HFF-Myc (cell line): Measurements from ENCODE around the gene SGSM1.

Experiments used
- DNase-seq: peaks from one replicate; pipeline ENCODE4 v3.0.0-alpha.2; 2011; ENCODE audit warnings: low read depth; ENCODE audit errors: extremely low read depth
- H3K4me3 ChIP-seq: replicated peaks from 2 replicates; pipeline ENCODE4 v1.5.1; 2011; ENCODE audit warnings: low read depth, mild to moderate bottlenecking, control low read depth, low read length
- TF ChIP-seq, protein P1 (sequence below): IDR thresholded peaks from 2 replicates; pipeline ENCODE4 v1.5.1; 2012; ENCODE audit warnings: mild to moderate bottlenecking, low read depth, low read length, control low read depth; ENCODE audit errors: missing control alignments

The SGSM1 gene

DNA sequence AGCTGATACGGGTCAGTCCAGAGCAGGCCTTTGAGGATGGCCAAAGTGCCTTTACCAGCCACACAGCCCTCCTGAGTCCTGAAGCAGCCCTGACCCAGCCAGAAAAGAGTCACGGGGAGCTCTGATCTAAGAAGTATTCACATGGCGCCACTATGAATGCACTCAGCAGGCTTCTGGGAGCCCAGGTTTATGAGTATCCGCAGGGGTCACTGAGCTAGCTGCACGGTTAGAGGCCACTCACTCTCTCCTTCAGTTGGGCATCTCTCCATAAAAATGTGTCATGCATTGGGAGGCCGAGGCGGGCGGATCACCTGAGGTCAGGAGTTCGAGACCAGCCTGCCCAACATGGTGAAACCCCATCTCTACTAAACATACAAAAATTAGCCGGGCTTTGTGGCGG, 156.8 kb downstream of the SGSM1 start:
- TF ChIP-seq, protein P1, sequence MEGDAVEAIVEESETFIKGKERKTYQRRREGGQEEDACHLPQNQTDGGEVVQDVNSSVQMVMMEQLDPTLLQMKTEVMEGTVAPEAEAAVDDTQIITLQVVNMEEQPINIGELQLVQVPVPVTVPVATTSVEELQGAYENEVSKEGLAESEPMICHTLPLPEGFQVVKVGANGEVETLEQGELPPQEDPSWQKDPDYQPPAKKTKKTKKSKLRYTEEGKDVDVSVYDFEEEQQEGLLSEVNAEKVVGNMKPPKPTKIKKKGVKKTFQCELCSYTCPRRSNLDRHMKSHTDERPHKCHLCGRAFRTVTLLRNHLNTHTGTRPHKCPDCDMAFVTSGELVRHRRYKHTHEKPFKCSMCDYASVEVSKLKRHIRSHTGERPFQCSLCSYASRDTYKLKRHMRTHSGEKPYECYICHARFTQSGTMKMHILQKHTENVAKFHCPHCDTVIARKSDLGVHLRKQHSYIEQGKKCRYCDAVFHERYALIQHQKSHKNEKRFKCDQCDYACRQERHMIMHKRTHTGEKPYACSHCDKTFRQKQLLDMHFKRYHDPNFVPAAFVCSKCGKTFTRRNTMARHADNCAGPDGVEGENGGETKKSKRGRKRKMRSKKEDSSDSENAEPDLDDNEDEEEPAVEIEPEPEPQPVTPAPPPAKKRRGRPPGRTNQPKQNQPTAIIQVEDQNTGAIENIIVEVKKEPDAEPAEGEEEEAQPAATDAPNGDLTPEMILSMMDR: no peak
- H3K4me3 ChIP-seq: no peak overlapping the region
- DNase-seq: no peak

GRCh38 chr22:24964441-24964840, 158.4 kb downstream of the SGSM1 start:
- no peak overlapping the region for H3K4me3 ChIP-seq
- TF ChIP-seq, protein P1: no peak
- no peak for DNase-seq

GRCh38 chr22:24965822-24966626, 160.0 kb downstream of the SGSM1 start:
- DNase-seq: no peak
- TF ChIP-seq, protein P1: no peak
- no peak overlapping the region for H3K4me3 ChIP-seq

DNA sequence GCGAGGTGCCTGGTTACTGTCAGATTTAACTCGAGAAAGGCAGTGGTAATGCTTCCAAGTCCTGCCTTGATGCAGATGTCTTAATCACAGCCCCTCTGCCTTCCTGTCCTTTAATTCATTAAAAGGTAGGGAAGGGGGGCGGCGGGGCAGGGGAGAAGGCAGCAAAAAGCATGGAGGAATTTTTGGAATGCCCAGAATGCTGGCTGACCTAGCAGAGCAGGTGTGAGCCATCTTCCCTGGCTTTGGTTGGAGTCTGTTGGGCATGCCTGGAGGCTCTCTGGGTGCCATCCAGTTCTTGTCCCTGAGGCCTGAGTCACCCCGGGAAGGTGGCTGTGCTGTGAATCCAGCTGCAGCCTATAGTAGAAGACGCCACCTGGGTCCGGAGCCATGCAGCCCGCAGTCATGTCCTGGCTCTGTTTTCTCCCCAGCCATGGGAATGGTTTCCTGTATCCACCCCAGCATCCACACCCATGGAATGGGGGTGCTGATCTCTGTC, 162.1 kb downstream of the SGSM1 start:
- TF ChIP-seq, protein P1: no peak
- DNase-seq: no peak
- H3K4me3 ChIP-seq: no peak overlapping the region

GRCh38 chr22:24969560-24970301, 163.7 kb downstream of the SGSM1 start:
- TF ChIP-seq, protein P1: no peak
- DNase-seq: no peak
- no peak overlapping the region for H3K4me3 ChIP-seq

DNA sequence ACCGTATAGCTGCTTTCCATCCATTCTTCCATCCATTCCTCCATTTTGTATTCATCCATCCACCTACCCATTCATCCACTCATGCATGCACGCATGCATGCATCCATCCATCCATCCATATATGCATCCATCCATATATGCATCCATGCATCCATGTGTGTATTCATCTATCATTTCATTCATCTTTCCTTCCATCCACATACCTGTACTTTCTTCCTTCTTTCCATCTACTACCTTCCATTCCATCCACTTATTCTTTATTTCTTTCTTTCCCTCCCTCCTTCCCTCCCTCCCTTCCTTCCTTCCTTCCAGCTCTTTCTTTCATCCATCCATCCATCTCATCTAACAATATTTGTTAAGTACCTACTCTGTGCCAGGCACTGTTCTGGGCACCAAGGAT, 166.4 kb downstream of the SGSM1 start:
- no peak for DNase-seq
- H3K4me3 ChIP-seq: no peak overlapping the region
- TF ChIP-seq, protein P1: no peak
